NCI-H128 (cell line): ENCODE data around the gene AGBL4.

Experiments used
- DNase-seq: peaks from one replicate; lab custom pipeline; 2025; ENCODE audit not compliant: unreplicated experiment; lab: John Stamatoyannopoulos, UW

The AGBL4 gene

DNA sequence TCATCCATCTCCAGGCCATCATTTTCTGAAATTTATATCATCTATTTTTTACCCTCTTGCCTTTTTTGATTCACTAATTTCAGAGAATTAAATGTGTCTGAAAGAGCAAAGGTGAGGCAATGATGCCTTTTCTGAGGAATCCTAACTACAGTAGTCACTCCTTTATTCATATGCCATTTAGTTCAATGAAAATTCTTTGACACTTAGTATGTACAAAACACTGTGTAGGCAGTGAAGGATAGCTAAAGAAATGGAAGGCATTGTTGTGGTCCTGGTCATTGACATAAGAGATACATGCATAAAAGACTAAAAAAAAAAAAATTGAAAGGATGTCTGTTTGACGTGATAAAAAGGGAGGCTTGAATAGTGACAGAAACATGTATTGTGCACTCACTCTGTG is 1075.2 kb downstream of the AGBL4 start:
- no peak for DNase-seq

GRCh38 chr1:48947761-48948537 is 1075.8 kb downstream of the AGBL4 start:
- DNase-seq, result no peak

- DNase-seq, result no peak
Measured at GRCh38 chr1:48946070-48946469, 1077.7 kb downstream of the AGBL4 start.

DNA sequence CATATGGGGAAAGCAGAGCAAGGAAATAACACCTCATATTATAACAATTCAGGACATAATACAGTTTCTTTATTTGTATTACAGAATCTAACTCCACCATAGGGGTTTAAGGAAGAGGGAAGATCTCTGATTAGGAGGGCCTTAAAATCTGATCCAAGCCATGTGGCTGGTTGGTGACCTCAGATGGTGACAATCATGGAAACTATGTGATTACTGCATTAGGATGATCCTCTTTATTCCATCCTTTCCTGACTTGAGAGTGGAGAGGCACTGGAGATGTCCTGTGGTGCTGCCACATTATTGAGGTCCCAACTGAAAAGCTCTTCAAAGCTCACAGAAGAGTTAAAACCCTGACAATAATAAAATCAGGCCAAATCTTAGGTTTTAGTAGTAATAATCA is 1078.9 kb downstream of the AGBL4 start:
- no peak for DNase-seq

DNA sequence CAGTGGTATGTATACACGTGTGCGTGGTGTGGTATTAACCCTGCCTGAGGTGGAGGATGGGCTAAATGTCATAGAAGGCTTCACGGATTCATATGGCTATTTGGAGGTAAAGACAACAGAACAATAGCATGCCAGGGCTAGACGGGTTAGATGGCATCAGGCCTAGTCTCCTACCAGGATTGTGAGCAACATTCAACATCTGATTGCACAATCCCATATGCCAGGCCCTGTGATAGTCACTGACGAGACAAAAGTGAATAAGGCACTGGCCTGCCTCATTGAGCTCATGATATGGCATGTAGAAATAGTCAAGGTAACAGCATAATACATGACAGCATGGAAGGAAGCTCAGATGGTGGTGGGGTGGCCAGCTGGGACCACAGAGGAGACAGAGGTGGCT is 1079.9 kb downstream of the AGBL4 start:
- DNase-seq, result no peak

- no peak for DNase-seq
Measured at GRCh38 chr1:48943393-48943792, 1080.4 kb downstream of the AGBL4 start.

GRCh38 chr1:48940962-48941732 is 1082.6 kb downstream of the AGBL4 start:
- no peak for DNase-seq

GRCh38 chr1:48940354-48940753 is 1083.4 kb downstream of the AGBL4 start:
- DNase-seq, result no peak

GRCh38 chr1:48939828-48940227 is 1083.9 kb downstream of the AGBL4 start:
- no peak for DNase-seq

- DNase-seq, result no peak
Measured at GRCh38 chr1:48939042-48939441, 1084.7 kb downstream of the AGBL4 start.

- no peak for DNase-seq
Measured at GRCh38 chr1:48937732-48938131, 1086.0 kb downstream of the AGBL4 start.

DNA sequence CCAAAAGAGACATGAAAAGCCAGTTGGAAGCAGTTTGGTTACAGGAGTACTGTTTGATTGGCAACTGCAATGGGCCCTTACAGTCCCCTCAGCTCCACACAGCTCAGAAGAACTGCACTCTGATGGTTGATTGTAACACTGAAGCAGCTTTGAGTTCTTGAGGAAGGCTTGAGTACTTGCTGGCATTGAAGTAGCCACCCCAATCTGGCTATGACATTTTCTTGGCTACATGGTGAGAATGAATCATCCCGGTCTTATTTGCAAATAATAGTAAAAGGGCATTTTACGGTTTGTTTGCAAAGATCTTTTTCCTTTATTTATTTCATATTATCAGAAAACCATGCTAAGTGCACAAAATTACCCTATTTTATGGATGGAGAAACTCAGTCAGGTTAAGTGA is 1087.3 kb downstream of the AGBL4 start:
- DNase-seq, result no peak

- no peak for DNase-seq
Measured at GRCh38 chr1:48932366-48932765, 1091.4 kb downstream of the AGBL4 start.

DNA sequence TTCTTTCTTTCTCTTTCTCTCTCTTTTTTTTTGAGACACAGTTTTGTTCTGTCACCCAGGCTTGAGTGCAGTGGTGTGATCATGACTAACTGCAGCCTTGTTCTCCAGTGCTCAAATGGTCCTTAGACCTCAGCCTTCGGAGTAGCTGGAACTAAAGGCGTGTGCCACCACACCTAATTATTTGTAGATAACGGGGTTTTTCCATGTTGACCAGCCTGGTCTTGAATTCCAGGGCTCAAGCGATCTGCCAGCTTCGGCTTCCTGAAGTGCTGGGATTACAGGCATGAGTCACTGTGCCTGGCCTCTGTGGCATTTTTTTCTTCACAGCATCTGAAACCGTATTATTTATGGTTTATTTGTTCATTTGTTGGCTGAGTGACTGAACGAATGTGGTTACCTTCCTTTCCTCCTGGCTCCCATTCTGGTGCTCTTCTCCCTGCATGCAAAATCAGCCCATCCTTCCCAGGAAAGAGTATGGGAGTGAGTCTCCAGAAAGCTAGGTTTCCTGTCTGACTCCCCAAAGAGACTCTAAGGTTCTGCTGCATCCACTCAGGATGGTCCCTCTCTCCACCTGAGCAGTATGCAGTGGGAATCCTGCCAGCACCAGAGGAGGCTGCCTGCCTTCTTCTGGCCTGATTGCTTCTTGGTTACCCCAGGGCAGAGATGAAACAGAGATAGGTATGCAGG is 1092.1 kb downstream of the AGBL4 start:
- no peak for DNase-seq

DNA sequence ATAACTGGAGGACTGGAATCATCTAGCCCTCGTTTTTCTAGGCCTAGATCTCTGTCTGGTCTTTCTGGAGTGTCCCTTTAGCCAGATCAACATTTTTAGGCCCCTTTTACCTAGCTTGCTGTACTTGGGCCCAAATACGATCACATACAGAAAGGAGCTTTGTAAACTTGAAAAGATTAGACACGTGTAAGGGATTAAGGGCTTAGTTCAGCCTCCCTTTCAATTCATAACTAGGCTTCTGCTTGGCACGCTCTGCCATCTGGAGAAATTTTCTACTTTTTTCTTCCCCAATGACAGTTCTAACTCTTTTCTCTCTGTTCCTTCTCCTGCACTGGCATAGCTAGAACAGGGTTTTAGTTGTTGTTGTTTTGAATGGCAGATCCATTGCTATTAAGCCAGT is 1093.7 kb downstream of the AGBL4 start:
- DNase-seq, result no peak

GRCh38 chr1:48924099-48924498 is 1099.7 kb downstream of the AGBL4 start:
- DNase-seq, result no peak

DNA sequence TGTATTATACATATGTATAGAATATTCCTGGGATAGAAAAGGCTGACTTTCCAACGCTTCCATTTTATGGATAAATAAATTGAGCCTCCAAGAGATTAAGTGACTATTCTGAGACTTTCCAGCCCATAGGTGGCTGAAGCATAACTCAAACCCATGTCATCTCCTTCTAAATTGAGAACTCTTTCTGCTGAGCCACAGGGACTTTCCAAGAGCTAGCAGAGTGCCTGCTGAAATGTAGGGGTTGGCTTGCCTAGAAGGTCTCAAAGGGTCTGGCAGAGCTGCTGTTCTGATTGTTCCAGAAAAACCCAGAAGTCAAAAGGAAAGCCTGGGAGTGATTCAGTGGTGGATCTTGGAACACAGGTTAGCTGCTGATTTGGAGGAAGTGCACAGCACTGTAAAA is 1100.6 kb downstream of the AGBL4 start:
- DNase-seq, result no peak

GRCh38 chr1:48920851-48921250 is 1102.9 kb downstream of the AGBL4 start:
- DNase-seq, result peak; percentile 44

DNA sequence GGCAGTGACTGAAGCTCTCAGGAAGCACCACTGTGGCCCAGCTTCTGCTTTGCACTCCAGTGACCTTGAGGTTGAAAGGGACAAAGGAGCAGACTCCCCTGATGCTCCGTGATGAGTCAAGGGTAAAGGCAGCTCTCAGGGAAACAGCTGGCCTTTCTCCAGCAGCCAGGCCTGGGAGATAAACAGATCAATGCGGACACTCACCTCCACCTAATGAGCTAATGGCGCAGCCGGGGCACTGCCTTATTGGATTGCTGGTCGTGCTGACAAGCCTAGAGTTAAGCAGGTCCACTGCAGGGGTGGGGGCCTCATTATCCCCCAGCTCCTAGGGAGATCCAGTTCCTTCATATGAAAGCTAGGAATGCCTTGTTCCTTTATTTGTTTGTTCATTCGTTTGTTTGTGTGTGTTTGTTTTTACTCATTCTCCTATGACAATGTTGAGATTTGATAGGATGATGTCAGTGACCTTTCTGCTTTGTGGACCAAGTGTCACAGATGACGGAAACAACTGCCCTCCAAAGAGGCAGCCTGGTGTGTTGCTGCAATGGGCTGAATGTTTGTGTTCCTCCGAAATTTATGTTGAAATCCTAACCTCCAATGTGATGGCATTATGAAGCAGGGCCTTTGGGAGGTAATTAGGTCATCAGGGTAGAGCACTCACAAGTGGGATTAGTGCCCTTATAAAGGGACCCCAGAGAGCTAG is 1105.7 kb downstream of the AGBL4 start:
- DNase-seq, result no peak

DNA sequence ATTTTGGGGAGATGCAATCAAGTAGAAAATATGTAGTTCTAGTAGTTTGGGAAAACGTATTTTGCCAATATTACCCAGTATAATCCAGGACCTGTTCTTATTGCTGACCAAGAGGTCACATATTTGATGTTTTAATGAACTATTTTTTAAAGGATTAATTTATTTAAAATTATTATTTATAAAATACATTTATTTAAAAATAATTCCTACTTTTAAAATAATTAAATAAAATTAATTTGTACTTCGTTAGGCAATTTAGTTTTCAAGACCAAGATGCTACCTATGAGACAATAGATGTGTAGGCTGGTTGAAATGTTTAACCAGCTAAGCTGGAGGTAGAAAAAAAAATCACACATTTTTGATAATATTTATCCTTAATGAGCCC is 1106.7 kb downstream of the AGBL4 start:
- no peak for DNase-seq
